HG03521 (cell line): ENCODE data around the gene TUBA4A.
"Not testable (repeated sequence)": the region's sequence is repeated elsewhere in the genome, so short reads cannot be mapped to it uniquely, and the experiment has no call there.

Source experiments
- ATAC-seq: cut with Tn5 transposase; IDR thresholded peaks from one replicate; pipeline ENCODE4 v1.9.1; 2021; ENCODE audit warnings: mild to moderate bottlenecking, moderate library complexity; ENCODE audit not compliant: unreplicated experiment

Gene TUBA4A

DNA sequence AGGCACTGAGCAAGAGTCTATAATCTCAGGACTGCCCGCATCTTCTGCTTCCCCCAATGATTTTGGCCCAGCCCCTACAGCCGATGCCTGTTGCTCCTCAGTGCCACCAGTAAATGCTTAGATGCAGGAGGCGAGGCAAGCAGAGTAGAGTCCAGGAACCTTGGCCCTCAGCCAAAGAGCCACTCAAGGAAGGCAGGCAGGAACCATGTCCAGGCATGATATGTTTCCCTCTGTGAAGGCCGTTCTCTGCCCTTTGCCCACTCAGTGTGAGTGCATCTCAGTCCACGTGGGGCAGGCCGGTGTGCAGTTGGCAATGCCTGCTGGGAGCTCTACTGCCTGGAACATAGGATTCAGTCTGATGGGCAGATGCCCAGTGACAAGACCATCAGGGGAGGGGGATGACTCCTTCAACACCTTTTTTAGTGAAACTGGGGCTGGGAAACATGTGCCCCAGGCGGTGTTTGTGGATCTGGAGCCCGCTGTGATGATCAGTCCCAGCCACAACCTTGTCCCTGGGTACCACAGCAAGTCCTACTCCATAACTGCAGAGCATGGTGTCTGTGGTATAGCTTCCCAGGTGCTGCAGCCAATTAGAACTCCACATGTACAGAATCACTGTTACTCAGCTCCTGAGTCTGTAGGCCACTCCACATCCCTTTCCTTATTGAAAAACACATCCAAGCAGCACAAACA lies 15.8 kb upstream of the TUBA4A start:
- no peak for ATAC-seq

GRCh38 chr2:219268294-219268693 lies 14.6 kb upstream of the TUBA4A start:
- no peak for ATAC-seq

GRCh38 chr2:219266886-219267285 lies 13.2 kb upstream of the TUBA4A start:
- no peak for ATAC-seq

DNA sequence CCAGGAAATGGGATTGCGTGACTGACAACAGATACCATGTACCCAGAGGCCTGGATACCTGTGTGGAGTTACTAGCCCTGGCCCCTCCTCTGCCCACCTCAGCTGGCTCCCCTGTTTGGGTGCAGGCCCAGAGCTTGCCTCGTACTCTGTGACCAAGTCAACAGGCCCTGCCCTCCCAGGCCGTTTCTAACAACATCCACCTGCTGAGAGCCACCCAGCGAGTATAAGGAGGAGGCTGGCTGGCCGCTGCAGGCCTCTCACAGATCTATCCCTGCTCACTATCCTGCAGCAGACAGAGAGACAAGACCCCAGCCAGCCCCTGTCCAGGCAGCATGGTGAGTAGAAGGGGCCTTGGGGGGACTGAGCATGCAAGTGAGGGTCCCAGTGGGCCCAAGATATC lies 12.5 kb upstream of the TUBA4A start:
- ATAC-seq, result no peak

GRCh38 chr2:219261024-219261855 lies 7.5 kb upstream of the TUBA4A start:
- ATAC-seq, result no peak

DNA sequence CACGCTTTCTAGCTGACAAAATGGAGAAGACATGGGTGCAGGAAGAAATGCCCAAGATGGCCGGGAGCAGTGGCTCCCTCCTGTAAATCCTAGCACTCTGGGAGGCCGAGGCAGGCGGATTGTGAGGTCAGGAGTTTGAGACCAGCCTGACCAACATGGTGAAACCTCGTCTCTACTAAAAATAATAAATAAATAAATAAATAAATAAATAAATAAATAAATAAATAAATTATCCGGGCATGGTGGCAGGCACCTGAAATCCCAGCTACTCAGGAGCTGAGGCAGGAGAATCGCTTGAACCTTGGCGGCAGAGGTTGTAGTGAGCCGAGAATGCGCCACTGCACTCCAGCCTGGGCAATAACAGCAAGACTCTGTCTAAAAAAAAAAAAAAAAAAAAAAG lies 5.2 kb upstream of the TUBA4A start:
- ATAC-seq, result not testable (repeated sequence)

DNA sequence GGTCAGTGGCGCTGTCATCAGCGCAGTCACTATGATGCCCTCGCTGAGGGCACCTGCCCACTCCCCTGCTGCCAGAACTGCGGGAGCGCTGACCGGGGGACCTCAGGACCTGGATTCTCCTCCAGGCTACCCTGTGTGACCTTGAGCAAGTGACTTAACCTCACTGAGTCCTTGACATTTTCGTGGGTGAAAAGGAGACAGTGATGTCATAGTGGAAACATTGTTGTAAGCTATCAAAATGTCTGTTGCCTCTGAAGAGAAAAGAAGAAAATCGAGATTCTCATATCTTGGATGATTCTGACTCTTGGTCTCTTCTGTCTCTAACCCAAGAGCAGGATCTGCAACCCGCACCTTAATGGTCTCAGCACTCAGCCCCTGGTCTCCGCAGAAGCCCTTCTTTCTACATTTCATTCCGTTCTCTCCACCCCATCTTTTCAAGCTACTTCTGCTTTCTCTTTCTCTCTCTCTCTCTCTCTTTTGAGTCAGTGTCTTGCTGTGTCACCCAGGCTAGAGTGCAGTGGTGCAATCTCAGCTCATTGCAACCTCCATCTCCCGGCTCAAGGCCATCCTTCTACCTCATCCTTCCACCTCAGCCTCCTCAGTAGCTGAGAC lies 978 bp upstream of the TUBA4A start:
- ATAC-seq, result peak; percentile 21

GRCh38 chr2:219252900-219253752 lies 592 bp downstream of the TUBA4A start, which contains the start of gene TUBA4B:
Gene TUBA4B (plus strand): TSS chr2:219253243. CDS start chr2:219253408, 165 bp downstream.
- ATAC-seq, result no peak

- no peak for ATAC-seq
Observed at GRCh38 chr2:219252570-219252899, 1.2 kb downstream of the TUBA4A start.

GRCh38 chr2:219252084-219252483 lies 1.6 kb downstream of the TUBA4A start:
- ATAC-seq, result no peak

GRCh38 chr2:219251656-219252055 lies 2.1 kb downstream of the TUBA4A start:
- ATAC-seq, result no peak

DNA sequence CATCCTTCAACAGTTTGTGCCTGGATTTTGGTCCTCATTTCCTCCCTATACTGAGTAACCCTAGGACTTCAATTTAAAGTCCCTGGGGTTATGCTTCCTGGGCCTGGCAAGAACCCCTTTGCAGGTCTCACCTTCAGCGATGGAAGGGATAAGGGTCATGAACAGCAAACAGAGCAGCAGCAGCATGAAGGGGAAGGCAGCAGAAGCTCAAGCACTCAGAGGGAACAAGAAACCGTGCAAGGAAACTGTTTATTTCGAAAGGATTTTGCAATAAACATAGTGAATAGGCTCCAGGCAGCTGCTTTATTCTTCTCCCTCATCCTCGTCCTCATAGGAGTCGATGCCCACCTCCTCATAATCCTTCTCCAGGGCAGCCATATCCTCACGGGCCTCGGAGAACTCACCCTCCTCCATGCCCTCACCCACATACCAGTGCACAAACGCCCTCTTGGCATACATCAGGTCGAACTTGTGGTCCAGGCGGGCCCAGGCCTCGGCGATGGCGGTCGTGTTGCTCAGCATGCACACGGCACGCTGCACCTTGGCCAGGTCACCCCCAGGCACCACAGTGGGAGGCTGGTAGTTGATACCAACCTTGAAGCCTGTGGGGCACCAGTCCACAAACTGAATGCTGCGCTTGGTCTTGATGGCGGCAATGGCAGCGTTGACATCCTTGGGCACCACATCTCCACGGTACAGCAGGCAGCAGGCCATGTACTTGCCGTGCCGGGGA lies 3.5 kb downstream of the TUBA4A start:
- ATAC-seq, result no peak

DNA sequence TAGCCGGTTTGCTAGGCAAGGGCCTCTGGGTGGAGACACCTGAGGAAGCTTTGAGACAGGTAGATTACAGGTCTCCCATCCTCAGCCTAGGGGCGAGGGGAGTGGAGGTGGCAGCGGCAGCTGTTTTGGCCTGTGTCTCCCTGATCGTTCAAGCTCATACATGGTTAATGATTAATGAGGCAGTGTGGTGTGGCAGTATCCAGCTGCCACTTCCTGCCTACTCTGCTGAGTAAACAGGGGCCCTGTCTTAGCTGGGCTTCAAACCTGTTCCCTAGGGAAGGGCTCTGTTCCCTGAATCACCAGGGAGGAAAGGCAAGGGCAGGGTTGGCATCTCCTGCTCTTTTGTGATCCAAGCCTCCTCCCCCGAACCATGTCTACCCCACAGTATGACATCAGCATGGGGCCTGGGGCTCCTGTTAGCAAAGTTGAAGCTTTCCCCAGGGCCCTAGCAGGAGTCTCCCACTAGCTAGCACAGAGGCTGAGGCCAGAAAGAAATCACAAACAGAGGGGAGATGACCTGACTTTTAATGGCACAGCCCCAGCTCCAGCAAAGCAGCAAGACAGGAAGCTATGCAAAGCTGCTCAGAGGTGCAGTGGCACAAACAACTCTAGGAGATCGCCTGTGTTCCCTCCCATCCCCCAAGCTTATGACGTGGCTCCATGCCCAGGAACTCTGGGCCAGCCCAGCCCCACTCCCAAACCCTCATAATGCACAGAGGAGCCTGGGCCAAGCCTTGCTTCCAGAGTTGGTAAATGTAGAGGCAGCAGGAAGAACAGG lies 4.3 kb downstream of the TUBA4A start:
- ATAC-seq, result peak; percentile 26

GRCh38 chr2:219248845-219249202 lies 4.9 kb downstream of the TUBA4A start:
- ATAC-seq, result no peak

- no peak for ATAC-seq
Observed at GRCh38 chr2:219247678-219248642, 5.8 kb downstream of the TUBA4A start.

DNA sequence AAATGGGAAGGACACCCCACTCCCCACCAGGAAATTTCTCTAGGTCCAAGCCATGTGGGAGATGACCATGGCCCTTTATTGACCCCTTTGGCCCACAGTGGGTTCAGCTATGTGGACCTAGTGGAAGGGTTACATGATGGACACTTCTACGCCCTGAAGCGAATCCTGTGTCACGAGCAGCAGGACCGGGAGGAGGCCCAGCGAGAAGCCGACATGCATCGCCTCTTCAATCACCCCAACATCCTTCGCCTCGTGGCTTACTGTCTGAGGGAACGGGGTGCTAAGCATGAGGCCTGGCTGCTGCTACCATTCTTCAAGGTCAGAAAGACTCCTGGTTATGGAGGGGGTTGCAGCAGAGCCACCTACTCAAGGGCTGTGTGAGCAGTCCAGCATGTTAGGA lies 7.2 kb downstream of the TUBA4A start:
- no peak for ATAC-seq

GRCh38 chr2:219245899-219246230 lies 7.9 kb downstream of the TUBA4A start:
- no peak for ATAC-seq

- ATAC-seq, result peak; percentile 79
Observed at GRCh38 chr2:219245148-219245898, 8.4 kb downstream of the TUBA4A start, which contains the start of the genes GLB1L and STK16. Gene GLB1L (minus strand): TSS chr2:219245444. CDS start chr2:219243573, 1,871 bp downstream. Gene STK16 (plus strand): TSS chr2:219245479. CDS start chr2:219246000, 521 bp downstream.
